SIG-M5 (cell line): Measurements from ENCODE around the gene PXDN.

Experiments
- DNase-seq: peaks from one replicate; lab custom pipeline; 2025; lab: John Stamatoyannopoulos, UW

Gene PXDN

DNA sequence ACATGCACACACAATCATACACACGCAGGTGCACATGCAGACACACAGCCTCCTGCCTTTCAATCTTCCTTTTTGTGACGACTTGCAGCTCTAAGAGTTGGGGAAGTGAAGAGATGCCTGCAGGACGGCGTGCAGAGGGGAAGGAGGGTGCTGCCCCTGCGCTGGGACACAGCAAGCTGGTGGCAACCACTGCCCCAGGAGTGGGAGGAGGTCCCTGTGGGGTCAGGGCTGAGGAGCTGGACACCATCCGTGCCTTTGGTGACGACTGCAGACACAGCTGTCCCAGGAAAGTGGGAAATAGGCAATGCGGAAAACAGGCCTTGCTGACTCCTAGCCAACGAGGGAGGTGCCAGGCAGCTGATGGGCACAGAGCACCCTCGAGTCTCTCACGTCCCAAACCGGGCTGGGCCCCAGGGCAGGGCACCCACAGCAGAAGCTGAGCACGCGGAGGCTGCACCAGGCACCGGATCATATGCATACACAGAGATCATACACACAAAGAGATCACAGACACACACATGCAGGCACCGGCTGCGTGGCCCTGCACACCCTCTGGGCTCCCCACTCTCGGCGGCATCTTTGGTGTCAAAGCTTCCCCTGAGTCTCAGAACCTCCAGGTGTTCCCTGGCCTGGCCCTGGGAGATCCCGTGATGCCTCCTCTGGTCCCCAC lies 146.1 kb downstream of the PXDN start:
- no peak for DNase-seq

DNA sequence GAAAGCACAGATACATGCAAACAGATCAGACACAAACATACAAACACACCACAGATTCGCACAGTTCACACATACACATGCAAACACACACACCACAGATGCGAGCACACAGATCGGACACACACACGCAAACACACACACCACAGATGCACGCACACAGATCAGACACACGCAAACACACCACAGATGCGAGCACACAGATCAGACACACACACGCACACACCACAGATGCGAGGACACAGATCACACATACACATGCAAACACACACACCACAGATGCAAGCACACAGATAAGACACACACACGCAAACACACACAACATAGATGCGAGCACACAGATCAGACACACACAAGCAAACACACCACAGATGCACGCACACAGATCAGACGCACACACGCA lies 149.0 kb downstream of the PXDN start:
- no peak for DNase-seq

DNA sequence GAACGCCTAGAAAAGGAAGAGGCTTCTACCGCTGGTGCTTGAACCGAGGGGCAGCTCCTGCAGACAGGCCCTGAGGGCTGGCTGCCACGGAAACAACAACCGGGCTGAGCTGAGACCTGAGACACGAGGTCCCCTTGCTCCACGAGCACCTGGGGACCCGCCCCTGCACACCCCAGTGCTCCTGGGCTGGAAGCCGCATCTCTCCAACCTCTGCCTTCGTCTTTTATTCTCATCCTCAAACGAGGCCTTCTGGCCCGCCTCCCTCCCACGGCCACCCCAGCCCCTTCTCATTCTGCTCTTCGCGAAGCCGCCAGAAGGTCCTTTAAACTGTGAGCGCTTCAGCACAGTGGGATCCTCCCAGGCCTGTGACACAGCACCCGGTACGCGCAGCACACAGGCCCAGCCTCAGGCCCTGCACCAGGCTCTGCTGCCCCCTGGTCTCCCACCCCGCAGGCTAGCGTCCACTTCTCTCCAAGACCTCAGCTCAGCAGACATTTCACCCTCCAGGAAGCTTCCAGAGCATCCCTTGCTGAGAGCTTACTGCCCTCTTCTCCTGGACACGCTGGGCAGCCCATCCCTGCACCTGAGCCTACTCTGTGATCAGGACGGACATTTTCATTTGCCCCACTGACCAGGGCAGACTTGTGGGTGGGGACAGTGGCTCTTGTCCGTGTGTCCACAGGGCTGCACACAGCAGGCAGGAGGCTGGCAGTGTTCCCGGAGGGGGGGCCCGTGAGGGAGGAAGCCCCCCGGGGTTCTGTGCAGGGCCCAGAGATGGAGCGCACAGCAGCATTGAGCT lies 149.7 kb downstream of the PXDN start:
- DNase-seq = no peak

DNA sequence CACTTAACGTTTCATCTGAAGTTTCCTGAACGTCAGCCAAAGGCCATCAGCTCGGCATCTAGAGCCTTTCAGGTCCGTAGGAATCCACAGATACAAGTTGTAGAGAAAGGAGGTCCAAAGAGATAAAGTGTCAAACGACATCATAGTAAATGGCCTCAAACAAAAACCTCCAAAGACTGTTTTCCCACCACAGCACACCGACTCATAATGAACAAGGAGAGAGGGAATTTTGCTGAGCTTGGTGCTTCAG lies 150.3 kb downstream of the PXDN start:
- DNase-seq = no peak

DNA sequence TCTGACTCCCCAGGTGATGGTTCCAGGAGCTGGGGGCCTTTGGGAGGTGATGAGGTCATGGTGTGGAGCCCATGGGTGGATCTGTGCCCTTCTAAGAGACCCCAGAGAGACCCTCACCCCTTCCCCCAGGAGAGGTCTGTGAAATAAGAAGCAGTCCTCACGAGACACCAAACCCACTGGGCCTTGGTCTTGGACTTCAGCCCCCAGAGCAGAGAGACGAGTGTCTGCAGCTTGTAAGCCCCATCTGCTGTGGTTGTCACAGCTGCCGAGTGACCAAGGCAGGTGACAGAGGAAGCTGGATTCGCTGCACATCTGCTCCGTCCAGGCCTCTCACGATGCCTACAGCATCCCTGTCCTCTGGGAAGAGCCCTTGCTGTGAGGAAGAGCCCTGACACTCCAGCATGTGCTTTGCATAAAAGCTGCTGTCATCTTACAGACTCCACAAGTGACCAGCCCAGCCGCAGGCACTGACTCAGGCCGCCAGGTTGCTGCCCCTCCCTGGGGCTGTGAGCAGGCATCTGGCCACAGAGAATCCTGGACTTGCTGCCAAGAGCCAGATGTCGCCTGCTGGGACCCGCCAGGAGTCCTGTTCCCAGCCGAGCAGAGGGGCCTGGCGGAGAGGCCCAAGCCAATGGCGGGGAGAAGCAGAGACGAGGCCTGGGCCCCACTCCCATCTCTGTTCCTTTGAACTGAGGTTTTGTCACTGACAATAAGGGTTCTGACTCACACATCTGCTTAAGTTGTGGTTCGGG lies 150.8 kb downstream of the PXDN start:
- DNase-seq = no peak

DNA sequence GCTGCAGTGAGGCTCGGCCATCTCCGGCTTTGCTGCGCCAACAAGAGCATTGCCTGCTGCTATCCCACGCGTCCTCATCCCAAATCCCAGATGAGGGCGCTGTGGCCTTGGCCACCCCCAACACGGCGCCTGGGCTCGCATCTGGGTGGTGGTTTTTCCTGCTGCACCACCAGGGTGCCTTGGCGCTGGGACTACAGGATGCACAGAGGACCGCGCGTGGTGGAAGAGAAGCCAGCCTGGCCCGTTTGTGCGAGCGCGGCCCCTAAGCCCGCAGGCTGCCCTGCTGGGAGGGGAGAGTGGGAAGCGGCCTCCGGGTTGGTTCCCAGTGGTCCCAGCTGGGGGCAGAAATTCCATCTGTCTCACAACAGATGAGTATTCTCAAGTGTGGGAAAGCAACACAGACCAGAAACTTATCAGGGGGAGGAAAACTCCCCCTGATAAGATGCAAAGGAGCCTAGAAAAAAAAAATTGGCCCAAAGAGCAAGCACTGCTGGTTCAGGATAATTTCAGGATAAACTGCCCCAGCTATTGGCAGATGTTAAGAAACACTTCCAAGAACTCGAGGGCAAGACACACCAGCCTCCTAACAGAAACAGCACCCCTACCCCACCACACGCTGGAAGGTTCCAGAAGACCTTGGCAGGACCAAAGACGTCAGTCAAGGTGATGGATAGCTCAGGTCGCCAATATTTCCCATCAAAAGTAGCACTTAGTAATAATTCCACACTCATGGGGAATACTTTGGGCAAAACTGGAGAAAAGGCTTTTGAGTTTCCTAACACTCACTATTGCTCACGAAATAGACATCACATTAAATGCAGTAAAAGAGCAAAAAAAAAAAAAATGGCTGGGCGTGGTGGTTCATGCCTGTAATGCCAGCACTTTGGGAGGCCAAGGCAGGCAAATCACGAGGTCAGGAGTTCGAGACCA lies 152.1 kb downstream of the PXDN start:
- no peak for DNase-seq

DNA sequence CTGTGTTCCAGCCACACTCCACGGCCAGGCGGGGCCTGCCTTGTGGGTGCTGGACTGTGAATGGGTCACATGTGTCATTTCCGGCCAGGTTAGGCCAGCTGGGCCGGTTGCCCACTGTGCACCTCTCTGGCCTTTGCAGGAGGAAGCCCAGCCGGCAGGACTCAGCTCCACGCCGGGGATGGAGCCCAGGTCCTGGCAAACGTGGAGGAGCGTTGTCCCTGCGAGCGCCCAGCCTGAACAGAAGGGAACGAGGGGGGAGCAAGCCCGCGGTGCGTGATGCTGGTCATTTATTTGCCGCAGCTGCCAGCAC lies 152.9 kb downstream of the PXDN start:
- DNase-seq = no peak

DNA sequence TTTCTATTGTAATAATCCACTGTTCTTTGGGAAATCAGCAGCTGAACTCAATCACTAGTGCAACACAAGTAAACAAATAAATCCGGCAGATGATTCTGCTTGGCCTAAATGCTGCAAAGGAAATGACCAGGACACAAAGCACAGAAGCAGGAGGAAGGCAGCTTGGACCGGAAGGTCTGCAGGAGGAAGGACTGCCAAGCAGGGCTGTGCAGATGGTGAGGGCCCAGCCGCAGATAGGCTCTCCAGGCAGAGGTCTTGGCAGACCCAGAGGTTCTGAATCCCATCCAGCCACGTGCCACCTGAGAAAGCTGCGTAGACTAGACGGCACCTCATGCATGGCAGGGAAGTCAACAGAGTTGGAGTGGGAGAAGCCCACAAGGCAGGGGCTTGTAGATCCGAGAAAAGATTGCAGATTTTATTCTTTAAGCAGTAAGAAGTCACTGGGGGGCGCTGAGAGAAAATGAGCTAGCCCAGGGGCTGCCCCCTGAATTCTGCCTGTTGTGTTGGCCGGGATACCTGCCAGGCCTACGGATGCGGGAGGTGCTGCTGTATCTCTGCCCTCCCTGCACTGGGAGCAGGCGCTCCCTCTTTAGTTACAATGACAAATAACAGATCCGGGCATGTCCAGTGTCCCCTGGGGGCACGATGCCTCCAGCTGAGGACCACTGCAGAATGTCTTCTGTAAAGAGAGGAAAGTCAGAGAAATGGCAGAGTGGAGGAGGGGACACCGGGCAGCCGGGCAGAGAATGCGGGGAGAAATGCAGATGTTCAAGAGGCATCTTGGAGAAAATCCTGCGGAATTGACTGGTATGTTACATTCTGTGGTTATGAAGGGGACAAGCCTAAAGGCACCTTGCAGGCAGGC lies 153.5 kb downstream of the PXDN start:
- DNase-seq = no peak

DNA sequence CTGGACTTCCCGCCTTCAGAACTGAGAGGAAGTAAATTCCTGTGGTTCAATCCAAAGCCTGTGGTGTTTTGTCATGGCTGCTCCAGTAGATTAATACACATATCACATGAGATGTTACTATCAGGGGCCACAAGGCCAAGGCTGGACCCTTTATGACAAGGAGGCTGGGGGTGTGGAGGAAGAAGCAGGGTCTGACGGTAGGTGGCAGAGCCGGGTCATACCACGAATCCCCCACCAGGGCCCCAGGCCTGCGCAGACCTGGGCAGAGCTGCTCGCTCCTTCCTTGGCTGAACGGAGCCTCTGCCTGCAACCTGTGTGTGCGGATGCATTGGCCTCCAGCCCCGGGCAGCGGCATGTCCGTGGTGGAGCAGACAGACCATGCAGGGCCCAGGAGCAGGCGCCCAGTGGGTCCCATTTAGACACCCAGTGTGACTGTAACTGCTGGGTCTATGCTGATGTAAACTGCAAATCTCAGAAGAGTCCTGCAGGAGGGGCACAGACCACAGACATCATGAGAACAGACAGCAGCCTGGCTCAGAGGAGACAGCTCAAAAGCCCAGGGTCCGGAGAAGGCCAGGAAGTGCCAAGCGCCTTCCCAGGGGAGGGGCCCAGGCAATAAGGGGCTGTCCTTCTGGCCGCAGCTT lies 155.2 kb downstream of the PXDN start:
- DNase-seq = no peak

DNA sequence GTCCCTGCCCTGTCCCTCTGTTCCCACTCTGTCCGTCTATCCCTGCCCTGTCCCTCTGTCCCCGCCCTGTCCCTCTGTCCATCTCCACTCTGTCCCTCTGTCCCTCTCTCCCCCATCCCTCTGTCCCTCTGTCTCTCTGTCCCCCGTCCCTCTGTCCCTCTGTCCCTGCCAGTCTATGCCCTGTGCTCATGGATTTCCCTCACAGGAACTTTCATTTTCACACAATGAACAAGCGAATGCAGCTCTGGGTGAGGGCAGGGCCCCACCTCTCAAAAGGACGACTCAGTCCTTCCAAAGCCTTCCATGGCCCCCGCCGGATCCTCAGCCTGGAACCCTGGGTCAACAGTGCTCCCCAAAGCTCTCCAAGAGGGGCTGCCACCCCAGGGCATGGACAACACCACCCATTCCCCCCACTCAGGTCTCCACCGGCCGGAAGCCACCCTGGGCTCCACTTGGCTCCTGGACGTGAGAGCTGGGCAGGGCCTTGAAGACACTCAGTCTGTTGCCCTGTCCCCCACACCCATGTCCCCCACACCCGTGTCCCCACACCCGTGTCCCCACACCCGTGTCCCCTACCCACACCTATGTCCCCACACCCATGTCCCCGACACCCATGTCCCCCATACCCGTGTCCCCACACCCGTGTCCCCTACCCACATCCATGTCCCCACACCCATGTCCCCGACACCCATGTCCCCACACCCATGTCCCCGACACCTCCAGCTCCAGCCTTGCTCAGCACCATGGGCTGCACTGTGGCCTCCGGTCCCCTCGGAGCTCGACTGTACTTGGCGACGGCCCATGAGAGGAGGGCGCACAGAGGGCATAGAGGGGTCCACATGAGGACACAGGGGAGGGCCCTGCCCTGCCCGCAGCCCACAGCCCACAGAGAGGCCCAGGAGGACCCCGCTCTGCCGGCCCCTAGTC lies 156.0 kb downstream of the PXDN start:
- no peak for DNase-seq

DNA sequence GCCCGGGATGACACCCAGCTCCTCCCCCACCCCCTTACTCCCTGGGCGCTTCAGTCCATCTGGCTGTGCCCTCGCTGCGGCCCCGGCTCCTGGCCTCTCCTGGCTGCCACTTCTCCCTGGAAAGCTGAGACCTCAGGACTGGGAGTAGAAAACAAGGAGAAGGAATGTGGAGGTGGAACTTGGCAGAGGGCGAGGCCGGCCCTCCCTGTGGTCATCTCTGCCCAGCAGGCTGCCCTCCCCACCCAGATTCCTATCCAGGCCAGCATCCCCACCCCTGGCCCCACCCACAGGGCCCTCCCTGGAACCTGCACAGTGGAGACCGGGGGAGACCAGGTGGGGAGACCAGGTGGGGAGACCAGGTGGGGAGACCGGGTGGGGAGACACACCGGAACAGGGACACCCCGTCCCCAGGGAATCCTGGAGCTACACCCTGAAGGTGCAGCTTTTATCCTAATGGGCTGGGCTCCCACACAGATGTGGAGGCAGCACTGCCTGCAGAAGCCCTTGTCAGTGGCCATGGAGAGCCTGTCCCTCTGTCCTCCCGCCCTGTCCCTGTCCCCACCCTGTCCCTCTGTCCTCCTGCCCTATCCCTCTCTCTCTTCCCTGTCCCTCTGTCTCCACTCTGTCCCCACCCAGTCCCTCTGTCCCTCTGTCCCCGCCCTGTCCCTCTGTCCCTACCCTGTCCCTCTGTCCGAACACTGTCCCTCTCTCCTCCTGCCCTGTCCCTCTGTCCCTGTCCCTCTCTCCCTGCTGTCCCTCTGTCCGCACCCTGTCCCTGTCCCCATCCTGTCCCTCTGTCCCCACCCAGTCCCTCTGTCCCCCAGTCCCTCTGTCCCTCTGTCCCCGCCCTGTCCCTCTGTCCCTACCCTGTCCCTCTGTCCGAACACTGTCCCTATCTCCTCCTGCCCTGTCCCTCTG lies 157.1 kb downstream of the PXDN start:
- DNase-seq = no peak

DNA sequence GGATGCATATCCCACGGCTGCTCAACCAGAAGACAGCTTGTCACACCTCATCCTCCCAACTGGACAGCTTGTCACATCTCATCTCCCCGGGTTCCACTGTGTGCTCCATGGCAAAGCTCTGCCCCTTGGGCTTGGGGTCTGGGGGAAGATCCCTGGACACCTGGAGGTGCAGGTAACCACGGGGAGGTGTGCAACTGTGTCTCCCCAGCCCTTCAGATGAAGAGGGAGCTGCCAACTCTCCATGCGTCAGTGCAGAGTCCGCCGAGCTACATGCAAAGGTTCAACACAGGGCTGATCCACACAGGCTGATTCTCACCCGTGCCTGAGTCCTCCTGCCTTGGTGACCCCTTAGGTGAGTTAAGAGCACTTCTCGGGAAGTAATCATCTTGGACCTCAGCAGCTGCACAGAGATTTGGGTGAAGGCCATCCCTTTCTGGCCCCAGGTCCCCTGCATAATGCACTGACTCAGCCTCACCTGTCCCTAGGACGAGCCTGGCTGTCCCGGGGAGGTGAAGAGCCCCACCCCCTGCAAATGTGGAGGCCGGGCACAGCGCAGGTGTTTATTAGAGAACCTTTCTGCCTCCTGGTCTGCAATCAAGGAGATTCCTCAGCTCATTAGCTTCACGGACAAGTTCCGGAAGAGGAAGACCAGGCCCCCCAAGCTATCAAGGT lies 157.9 kb downstream of the PXDN start:
- no peak for DNase-seq

DNA sequence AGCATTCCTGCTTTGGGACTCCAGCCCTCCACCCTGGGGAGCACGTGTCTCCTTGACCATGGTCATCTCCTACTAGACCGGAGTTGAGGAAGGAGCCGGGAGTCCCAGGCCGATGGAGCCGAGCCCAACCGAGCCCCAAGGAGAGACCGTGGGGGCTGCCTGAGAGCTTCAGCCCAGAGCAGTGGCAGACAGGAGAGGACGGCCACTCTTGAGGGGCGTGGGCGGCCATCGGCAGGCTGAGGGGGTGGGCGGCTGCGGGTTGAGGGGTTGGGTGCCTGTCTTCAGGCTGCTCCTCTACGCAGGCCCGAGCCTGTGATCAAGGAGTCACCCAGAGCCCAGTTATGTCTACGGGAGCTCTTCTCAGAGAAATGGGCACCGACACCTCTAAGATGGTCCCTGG lies 158.7 kb downstream of the PXDN start:
- DNase-seq = no peak

DNA sequence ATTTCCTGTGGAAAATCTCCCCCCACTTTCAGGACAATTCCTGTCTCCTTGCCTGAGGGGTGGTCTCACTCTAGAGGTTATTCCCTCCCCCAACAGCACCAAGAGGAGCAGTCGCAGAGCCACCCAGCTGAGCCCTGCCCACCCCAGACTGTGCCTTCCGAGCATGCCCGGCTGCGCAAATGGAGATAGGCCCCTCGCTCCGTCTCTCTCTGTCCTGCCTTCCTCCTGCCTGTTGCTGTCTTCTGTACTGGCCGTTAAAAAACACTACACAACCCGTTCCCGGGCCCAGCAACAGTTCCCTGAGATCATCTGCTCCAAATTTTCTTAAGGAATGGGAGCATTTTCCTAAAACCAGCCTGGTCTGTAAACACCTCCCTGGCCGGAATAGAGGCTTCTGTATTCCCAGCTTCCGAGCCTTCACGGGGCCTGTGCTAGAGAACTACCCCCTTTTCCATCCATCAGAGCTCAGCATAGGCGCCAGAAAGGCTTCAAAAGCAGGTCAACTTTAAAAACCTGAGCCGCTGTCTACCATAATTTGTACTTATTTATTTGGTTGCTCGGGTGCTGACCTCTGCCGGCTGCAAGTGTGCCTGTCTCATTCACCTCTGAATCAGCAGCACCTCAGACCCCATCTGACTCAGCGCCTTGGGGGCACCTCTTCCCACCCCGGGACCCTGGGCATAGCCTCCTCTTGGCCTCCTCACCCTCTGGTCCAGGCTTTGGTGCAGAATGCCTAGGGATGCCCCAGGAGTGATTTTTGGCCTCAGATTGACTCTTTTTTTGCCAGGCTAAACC lies 159.4 kb downstream of the PXDN start:
- no peak for DNase-seq

DNA sequence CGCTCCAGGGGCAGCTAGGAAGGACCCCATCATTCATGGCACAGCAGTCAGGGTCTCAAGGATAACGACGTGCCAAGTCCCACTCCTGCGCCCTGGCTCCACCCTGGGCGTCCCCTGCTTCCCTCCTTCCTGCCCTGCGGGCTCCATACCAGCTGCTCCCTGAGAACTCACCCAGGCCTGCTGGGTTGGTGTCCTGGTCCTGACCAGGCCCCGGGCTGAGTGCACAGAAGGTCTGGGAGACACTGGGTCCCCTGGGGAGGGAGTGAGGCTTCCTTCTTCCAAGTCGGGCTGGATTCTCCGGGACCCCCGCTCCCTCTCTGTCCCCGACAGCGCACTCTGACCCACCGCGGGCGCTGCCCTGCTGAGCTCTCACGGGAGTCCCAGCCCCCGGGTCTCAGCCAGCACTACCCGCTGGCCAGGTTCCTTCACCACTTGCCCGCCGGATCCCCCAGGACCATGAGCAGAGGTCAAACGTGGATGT lies 160.2 kb downstream of the PXDN start:
- DNase-seq = no peak

DNA sequence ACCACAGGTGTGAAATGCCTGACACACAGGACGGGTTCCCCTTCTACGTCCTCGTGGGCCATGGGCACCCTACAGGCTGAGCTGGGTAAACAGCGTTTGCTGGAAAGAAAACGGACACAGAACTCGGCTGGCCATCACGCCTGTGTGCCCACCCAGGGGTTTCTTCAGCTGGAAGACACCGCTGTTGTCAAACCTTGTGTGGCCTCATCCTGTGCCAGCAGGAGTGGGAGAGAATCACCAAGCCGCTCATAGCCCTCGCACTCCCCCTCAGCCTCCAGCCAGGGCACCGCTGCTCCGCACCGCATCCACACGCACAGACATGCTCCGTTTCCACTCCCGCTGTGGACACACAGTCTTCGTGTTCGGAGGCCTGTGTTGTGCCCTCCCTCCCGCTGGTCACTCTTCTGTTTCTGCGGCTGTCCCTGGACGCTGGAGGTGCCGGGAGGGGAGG lies 161.4 kb downstream of the PXDN start:
- no peak for DNase-seq

DNA sequence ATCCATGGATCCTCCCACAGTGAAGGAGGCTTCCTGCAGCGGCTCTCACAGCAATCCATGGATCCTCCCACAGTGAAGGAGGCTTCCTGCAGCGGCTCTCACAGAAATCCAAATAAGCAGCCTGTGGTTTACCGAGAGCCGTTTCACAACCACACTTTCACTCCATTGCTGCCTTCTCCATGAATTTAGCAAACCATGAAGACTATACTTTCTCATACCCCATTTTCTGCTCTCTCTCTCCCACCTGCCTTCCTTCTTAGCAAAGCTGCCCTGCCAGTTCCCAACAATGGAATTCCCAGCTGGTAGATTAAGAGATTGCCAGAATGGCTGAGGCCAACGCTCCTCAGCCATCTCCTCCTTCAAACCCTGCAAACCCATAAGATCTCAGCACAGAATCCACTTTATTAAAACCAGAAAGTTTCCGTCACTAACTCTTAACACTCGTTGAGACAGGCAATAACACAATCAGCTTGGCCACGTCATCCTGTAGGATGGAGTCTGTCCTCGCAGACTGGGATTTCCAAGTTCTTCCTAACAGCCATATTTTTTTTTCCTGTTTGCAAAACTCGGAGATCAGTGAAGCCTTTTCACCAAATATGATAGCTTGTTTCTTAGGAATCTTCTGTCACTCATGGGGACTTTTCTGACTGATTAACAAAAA lies 162.2 kb downstream of the PXDN start:
- DNase-seq = no peak
